Cardiac muscle cell (in vitro differentiated cells and primary cell): ENCODE results near the gene MAN2C1. TPM values are rescaled to one million over a fixed set of nuclear protein-coding genes. Genes with fewer than 3 reads are reported as not detected.
A peak's percentile ranks its signal among the peaks of the same experiment; 100 is the strongest.
"Not testable (repeated sequence)": the region's sequence is repeated elsewhere in the genome, so short reads cannot be mapped to it uniquely, and the experiment has no call there.

ENCODE experiments used
- DNase-seq, 2 donors: peaks; one replicate each; pipeline versions ENCODE4 v3.0.0 to v3.0.0-alpha.2; 2010 to 2017; ENCODE audit warnings: low read depth in 1 of 2, low spot score in 1 of 2
- H3K27ac ChIP-seq: fragments of 200-600 bp; sonication (generic); 2 replicates; pipeline ENCODE4 v1.5.1; 2016
- H3K27me3 ChIP-seq: fragments of 200-600 bp; sonication (generic); 2 replicates; pipeline ENCODE4 v1.6.0; 2016; ENCODE audit warnings: control low read depth
- H3K36me3 ChIP-seq: fragments of 200-600 bp; sonication (generic); 2 replicates; pipeline ENCODE4 v1.5.1; 2016; ENCODE audit warnings: control low read depth
- H3K4me1 ChIP-seq: fragments of 200-600 bp; sonication (generic); 2 replicates; pipeline ENCODE4 v1.8.1; 2017; ENCODE audit warnings: low read depth, mild to moderate bottlenecking, mixed run types
- H3K4me3 ChIP-seq: fragments of 200-600 bp; sonication (generic); 2 replicates; pipeline ENCODE4 v1.5.1; 2016; ENCODE audit warnings: mild to moderate bottlenecking
- H3K9me3 ChIP-seq: fragments of 200-600 bp; sonication (generic); 2 replicates; pipeline ENCODE4 v1.5.1; 2017; ENCODE audit warnings: low read depth, mild to moderate bottlenecking, control low read depth
- CTCF ChIP-seq: IDR thresholded peaks from 2 replicates; pipeline ENCODE4 v1.5.1; 2012; ENCODE audit warnings: low read depth, mild to moderate bottlenecking, low read length
- polyA plus RNA-seq: library from polyadenylated mRNA; unstranded; fragments of >200 nt; fragmentation: Nextera tagmentation; extraction: Ambion mirVana; gene quantifications from 2 replicates; pipeline ENCODE4 v1.2.1, GENCODE V29; 2016
- total RNA-seq: library from RNA; depleted of rRNA; stranded (reverse); fragments of >200 nt; gene quantifications from 2 replicates; pipeline ENCODE4 v1.2.3, GENCODE V29; 2016

MAN2C1 gene
- total and polyA plus RNA-seq, 2 experiments from 2014 or later, result 157 to 244 TPM

- TF ChIP-seq CTCF, result no peak
- H3K4me1 ChIP-seq, result no peaks in the 10 kb centered on the region
- H3K9me3 ChIP-seq, result no peaks in the 10 kb centered on the region
- DNase-seq, result no peak
- no peaks in the 10 kb centered on the region for H3K36me3 ChIP-seq
- H3K27me3 ChIP-seq, result no peaks in the 10 kb centered on the region
- H3K4me3 ChIP-seq, result no peak overlapping the region
- H3K27ac ChIP-seq, result no peak overlapping the region
Observed at GRCh38 chr15:75338661-75339240, 29.7 kb downstream of the MAN2C1 start.

- no peaks in the 10 kb centered on the region for H3K4me1 ChIP-seq
- H3K27ac ChIP-seq, result peak within 1 kb of the TSS; percentile 49
- no peaks in the 10 kb centered on the region for H3K27me3 ChIP-seq
- H3K4me3 ChIP-seq, result peak within 1 kb of the TSS; percentile 88
- peak; percentile 96 to 97 for DNase-seq
- no peaks in the 10 kb centered on the region for H3K9me3 ChIP-seq
- TF ChIP-seq CTCF, result no peak
- H3K36me3 ChIP-seq, result no peaks in the 10 kb centered on the region
Observed at GRCh38 chr15:75335705-75336355, 32.6 kb downstream of the MAN2C1 start, which contains the start of gene COMMD4. TSS of gene COMMD4 (plus strand) at chr15:75336063. CDS start at chr15:75336090, 27 bp downstream.

GRCh38 chr15:75335313-75335704 lies 33.1 kb downstream of the MAN2C1 start:
- Histone ChIP-seq H3K27me3 (no peaks in the 10 kb centered on the region), H3K9me3 (no peaks in the 10 kb centered on the region), H3K4me3 (peak overlapping the region; percentile 88), H3K4me1 (no peaks in the 10 kb centered on the region), H3K27ac (no peak overlapping the region), H3K36me3 (no peaks in the 10 kb centered on the region)
- no peak for TF ChIP-seq CTCF
- no peak for DNase-seq

GRCh38 chr15:75333654-75334419 lies 34.6 kb downstream of the MAN2C1 start:
- H3K4me3 ChIP-seq, DNase-seq: not testable (repeated sequence)

GRCh38 chr15:75332093-75332492 lies 36.3 kb downstream of the MAN2C1 start:
- H3K4me1 ChIP-seq, H3K36me3 ChIP-seq, H3K9me3 ChIP-seq, H3K4me3 ChIP-seq, H3K27me3 ChIP-seq, DNase-seq, H3K27ac ChIP-seq: not testable (repeated sequence)

More at GRCh38 chr15:75333654-75334419, 34.6 kb downstream of the MAN2C1 start:
- H3K27ac ChIP-seq, H3K36me3 ChIP-seq, H3K27me3 ChIP-seq, H3K4me1 ChIP-seq, H3K9me3 ChIP-seq: not testable (repeated sequence)

- DNase-seq, result no peak
- TF ChIP-seq CTCF, result no peak
- Histone ChIP-seq H3K4me3 (no peak overlapping the region), H3K9me3 (no peaks in the 10 kb centered on the region), H3K36me3 (no peaks in the 10 kb centered on the region), H3K27ac (no peak overlapping the region), H3K4me1 (no peaks in the 10 kb centered on the region), H3K27me3 (no peaks in the 10 kb centered on the region)
Observed at GRCh38 chr15:75329571-75329970, 38.8 kb downstream of the MAN2C1 start.
